Esophagus squamous epithelium (tissue), 4 donors: ENCODE measurements around the gene CMTM1.

ENCODE experiments used
- CTCF ChIP-seq, 6 experiments: fragments of 450-650 bp in 4 of 6; fragments of 200-600 bp in 2 of 6; sonication (generic) in 2 of 6; IDR thresholded peaks; one replicate each; pipeline ENCODE4 v1.5.1; 2016 to 2019; ENCODE audit warnings: antibody characterized with exemption in 6 of 6, mild to moderate bottlenecking in 4 of 6, moderate library complexity in 4 of 6
- POLR2A ChIP-seq, 4 donors: fragments of 450-650 bp; IDR thresholded peaks; one replicate each; pipeline ENCODE4 v1.6.1; 2017; ENCODE audit warnings: antibody characterized with exemption in 4 of 4, mild to moderate bottlenecking in 4 of 4, moderate library complexity in 3 of 4

GRCh38 chr16:66529475-66529874 lies 36.8 kb upstream of the CMTM1 start:
- no peak for TF ChIP-seq CTCF (IDR thresholded peaks at IDR 0.05)
- no peak for TF ChIP-seq POLR2A (IDR thresholded peaks at IDR 0.05)
